DOHH2 (cell line): ENCODE measurements around the gene HSH2D.

Source experiments
- EZH2phosphoT487 ChIP-seq: fragments of 200-600 bp; sonication (generic); IDR thresholded peaks from 2 replicates; pipeline ENCODE4 v1.6.1; 2017; ENCODE audit warnings: borderline replicate concordance, mild to moderate bottlenecking, antibody characterized with exemption, low read length, moderate library complexity, mixed read lengths
- TF ChIP-seq, protein P1 (sequence below): fragments of 200-600 bp; sonication (generic); IDR thresholded peaks from one replicate; pipeline ENCODE4 v1.5.1; 2014; ENCODE audit warnings: antibody characterized with exemption, mild to moderate bottlenecking, low read depth, low read length; ENCODE audit not compliant: poor library complexity, severe bottlenecking

DNA sequence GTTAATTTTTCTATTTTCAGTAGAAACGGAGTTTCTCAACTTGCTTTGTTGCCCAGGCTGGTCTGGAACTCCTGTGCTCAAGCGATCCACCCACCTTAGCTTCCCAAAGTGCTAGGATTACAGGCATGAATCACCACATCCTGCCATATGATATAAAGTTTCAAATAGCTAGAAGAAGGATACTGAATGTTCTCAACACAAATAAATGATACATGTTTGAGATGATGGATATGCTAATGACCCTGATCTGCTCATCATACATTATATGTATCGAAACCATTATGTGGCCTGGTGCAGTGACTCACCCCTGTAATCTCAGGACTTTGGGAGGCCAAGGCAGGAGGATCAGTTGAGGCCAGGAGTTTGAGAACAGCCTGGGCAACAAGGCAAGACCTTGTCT, 18.4 kb downstream of the HSH2D start:
- TF ChIP-seq, protein P1, sequence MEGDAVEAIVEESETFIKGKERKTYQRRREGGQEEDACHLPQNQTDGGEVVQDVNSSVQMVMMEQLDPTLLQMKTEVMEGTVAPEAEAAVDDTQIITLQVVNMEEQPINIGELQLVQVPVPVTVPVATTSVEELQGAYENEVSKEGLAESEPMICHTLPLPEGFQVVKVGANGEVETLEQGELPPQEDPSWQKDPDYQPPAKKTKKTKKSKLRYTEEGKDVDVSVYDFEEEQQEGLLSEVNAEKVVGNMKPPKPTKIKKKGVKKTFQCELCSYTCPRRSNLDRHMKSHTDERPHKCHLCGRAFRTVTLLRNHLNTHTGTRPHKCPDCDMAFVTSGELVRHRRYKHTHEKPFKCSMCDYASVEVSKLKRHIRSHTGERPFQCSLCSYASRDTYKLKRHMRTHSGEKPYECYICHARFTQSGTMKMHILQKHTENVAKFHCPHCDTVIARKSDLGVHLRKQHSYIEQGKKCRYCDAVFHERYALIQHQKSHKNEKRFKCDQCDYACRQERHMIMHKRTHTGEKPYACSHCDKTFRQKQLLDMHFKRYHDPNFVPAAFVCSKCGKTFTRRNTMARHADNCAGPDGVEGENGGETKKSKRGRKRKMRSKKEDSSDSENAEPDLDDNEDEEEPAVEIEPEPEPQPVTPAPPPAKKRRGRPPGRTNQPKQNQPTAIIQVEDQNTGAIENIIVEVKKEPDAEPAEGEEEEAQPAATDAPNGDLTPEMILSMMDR, result no peak
- no peak for TF ChIP-seq EZH2phosphoT487
